C4-2B (cell line): Measurements from ENCODE around the gene SUZ12.

Source experiments
- CTCF ChIP-seq: fragments of 450-650 bp; conservative IDR thresholded peaks from 2 replicates; pipeline ENCODE4 v1.5.1; 2017; ENCODE audit warnings: mild to moderate bottlenecking
- ZFX ChIP-seq: fragments of 450-650 bp; IDR thresholded peaks from 2 replicates; pipeline ENCODE4 v1.6.1; 2017

- TF ChIP-seq CTCF (no peak), ZFX (no peak)
Measured at GRCh38 chr17:32015245-32016013, 78.6 kb downstream of the SUZ12 start.
